K562 (cell line): Measurements from ENCODE around the gene ARHGAP30. TPM values are rescaled to one million over a fixed set of nuclear protein-coding genes. Genes with fewer than 3 reads are reported as not detected.

Experiments
- ARNT ChIP-seq, 2 experiments: fragments of 450-650 bp; IDR thresholded peaks; 2 replicates each; pipeline ENCODE4 v1.6.1; 2016; ENCODE audit warnings: mild to moderate bottlenecking in 1 of 2
- BDP1 ChIP-seq: IDR thresholded peaks from 3 replicates; pipeline ENCODE4 v1.6.1; 2011; ENCODE audit not compliant: insufficient read length, insufficient read depth
- DMBX1 ChIP-seq: fragments of 250-450 bp; sonication (Bioruptor Pico); IDR thresholded peaks from 2 replicates; pipeline ENCODE4 v1.8.0; 2022; ENCODE audit warnings: inconsistent platforms, mild to moderate bottlenecking, moderate library complexity, borderline replicate concordance
- GABPB1 ChIP-seq: sonication (generic); formaldehyde crosslinking; IDR thresholded peaks from 2 replicates; pipeline ENCODE4 v1.8.0; 2022; ENCODE audit warnings: mild to moderate bottlenecking, missing genetic modification reagents
- HDAC8 ChIP-seq: fragments of 450-650 bp; IDR thresholded peaks from 2 replicates; pipeline ENCODE4 v1.6.1; 2016; ENCODE audit warnings: mild to moderate bottlenecking, missing genetic modification characterization, moderate library complexity, missing compliant biosample characterization
- MEF2D ChIP-seq: conservative IDR thresholded peaks from 2 replicates; pipeline ENCODE4 v1.6.1; 2016; ENCODE audit warnings: low read depth, missing genetic modification characterization, missing compliant biosample characterization
- NR4A1 ChIP-seq, 2 experiments: fragments of 250-450 bp in 1 of 2; fragments of 450-650 bp in 1 of 2; sonication (Bioruptor Pico) in 1 of 2; IDR thresholded peaks; 2 replicates each; pipeline versions ENCODE4 v1.4.0 to v1.6.1; 2016 to 2020; ENCODE audit warnings: mild to moderate bottlenecking in 2 of 2, missing compliant biosample characterization in 1 of 2, missing genetic modification characterization in 1 of 2, moderate library complexity in 1 of 2
- PHTF2 ChIP-seq: fragments of 250-450 bp; sonication (Bioruptor Pico); IDR thresholded peaks from 2 replicates; pipeline ENCODE4 v1.5.0; 2021; ENCODE audit warnings: mild to moderate bottlenecking
- TCF15 ChIP-seq: fragments of 250-450 bp; sonication (Bioruptor Pico); IDR thresholded peaks from 2 replicates; pipeline ENCODE4 v1.8.0; 2022; ENCODE audit warnings: moderate library complexity, mild to moderate bottlenecking, inconsistent platforms
- TSHZ1 ChIP-seq: fragments of 250-450 bp; sonication (Bioruptor Pico); IDR thresholded peaks from 2 replicates; pipeline ENCODE4 v1.4.0; 2020; ENCODE audit warnings: mild to moderate bottlenecking, moderate library complexity
- ZBTB40 ChIP-seq, 2 experiments: fragments of 450-650 bp in 1 of 2; sonication (generic) in 1 of 2; formaldehyde crosslinking in 1 of 2; IDR thresholded peaks; 2 replicates each; pipeline versions ENCODE4 v1.7.1 to v1.9.0; 2016 to 2022; ENCODE audit warnings: inconsistent platforms in 1 of 2, mild to moderate bottlenecking in 1 of 2, missing genetic modification reagents in 1 of 2
- ZBTB7A ChIP-seq: IDR thresholded peaks from 2 replicates; pipeline ENCODE4 v1.6.1; 2011; ENCODE audit warnings: low read depth, mild to moderate bottlenecking, low read length, moderate library complexity, borderline replicate concordance; ENCODE audit not compliant: control insufficient read depth
- ZNF354B ChIP-seq: fragments of 250-450 bp; sonication (Bioruptor Pico); IDR thresholded peaks from 2 replicates; pipeline ENCODE4 v1.4.0; 2020
- ZNF766 ChIP-seq: fragments of 200-800 bp; sonication (Bioruptor generic); conservative IDR thresholded peaks from 2 replicates; pipeline ENCODE4 v1.6.1; 2016; ENCODE audit warnings: missing genetic modification characterization, missing compliant biosample characterization
- polyA plus RNA-seq, 8 experiments: library from polyadenylated mRNA; depleted of rRNA in 4 of 8; stranded (reverse) in 5 of 8; unstranded in 3 of 8; fragments of >200 nt; fragmentation: Nextera tagmentation in 2 of 8; fragmentation: Illumina TruSeq in 1 of 8; extraction: Ambion mirVana in 2 of 8; extraction: Trizol in 1 of 8; gene quantifications; 2 replicates each; pipeline versions ENCODE4 v1.2.1 to v1.2.3, GENCODE V29; 2011 to 2014; ENCODE audit warnings: inconsistent platforms in 1 of 8, missing spikeins in 1 of 8
- total RNA-seq, 7 experiments: library from RNA; depleted of rRNA in 6 of 7; stranded (reverse); fragments of >200 nt in 6 of 7; fragmentation: Illumina TruSeq in 2 of 7; extraction: Trizol in 2 of 7; gene quantifications; 2 replicates each; pipeline versions ENCODE4 v1.2.1 to v1.2.3, GENCODE V29; 2011 to 2021; ENCODE audit warnings: low replicate concordance in 1 of 7

The ARHGAP30 gene
- total and polyA plus RNA-seq, 9 of the 15 experiments (the other 6 are each of a cell fraction or from before 2014, with no cell fraction given), result 0.01 to 0.73 (median 0.12) TPM

GRCh38 chr1:161020509-161021164 lies 49.1 kb downstream of the ARHGAP30 start, which contains the start of gene F11R (continued):
- TF ChIP-seq ZBTB40 (IDR thresholded peaks at IDR 0.05), result no peak; the same call in 1 of the 2 replicates
- TF ChIP-seq ZBTB40 (CRISPR knock-in tag; IDR thresholded peaks at IDR 0.05), result no peak
- no peak; the same call in 1 of the 2 replicates for TF ChIP-seq DMBX1 (CRISPR knock-in tag)
- no peak for TF ChIP-seq MEF2D (tag)
- no peak for TF ChIP-seq TSHZ1 (CRISPR knock-in tag)
- TF ChIP-seq NR4A1 (CRISPR knock-in tag; IDR thresholded peaks at IDR 0.05), result no peak
- TF ChIP-seq NR4A1 (tag; IDR thresholded peaks at IDR 0.05), result no peak
- TF ChIP-seq PHTF2 (CRISPR knock-in tag), result no peak; the same call in 1 of the 2 replicates
- no peak for TF ChIP-seq ZNF766 (CRISPR knock-in tag)
- TF ChIP-seq HDAC8, result no peak
- no peak for TF ChIP-seq ZNF354B
- TF ChIP-seq TCF15, result no peak
- TF ChIP-seq BDP1, result no peak
- peak; percentile 75 for TF ChIP-seq GABPB1 (CRISPR knock-in tag)
- TF ChIP-seq ARNT (IDR thresholded peaks at IDR 0.05), result peak in 1 of 2 experiments; percentile 55; a peak in 2 of 4 replicates
- peak; percentile 82 for TF ChIP-seq ZBTB7A
